Measurements from ENCODE around the gene GULP1.

GRCh38 chr2:188345426-188345825 is 53.8 kb downstream of the GULP1 start:
- TF ChIP-seq POLR2AphosphoS5 (IDR thresholded peaks at IDR 0.05; ENCODE audit: low read depth), result no peak
- no peak for TF ChIP-seq EZH2phosphoT487 (IDR thresholded peaks at IDR 0.05; ENCODE audit: unreplicated experiment)
- TF ChIP-seq CTCF (conservative IDR thresholded peaks at IDR 0.05; ENCODE audit: low read depth in 2 of 2), result no peak
- TF ChIP-seq EZH2 (IDR thresholded peaks at IDR 0.05; ENCODE audit: low read depth, unreplicated experiment), result no peak
- no peak for TF ChIP-seq CREB1 (CRISPR knock-in tag; IDR thresholded peaks at IDR 0.05; ENCODE audit: low read depth)

All from GM23338 (cell line).